Daoy (cell line): ENCODE measurements around the gene MICAL3. TPM values are rescaled to one million over a fixed set of nuclear protein-coding genes. Genes with fewer than 3 reads are reported as not detected.

Experiments used
- DNase-seq: peaks from one replicate; pipeline ENCODE4 v3.0.0-alpha.2; 2015; ENCODE audit warnings: low read depth
- total RNA-seq: library from RNA; depleted of rRNA; stranded (reverse); fragments of >200 nt; shearing (Covaris generic); gene quantifications from 2 replicates; pipeline ENCODE4 v1.2.3, GENCODE V29; 2014

MICAL3 gene
- total RNA-seq, 1 experiment from 2014 or later, result 26.2 TPM

DNA sequence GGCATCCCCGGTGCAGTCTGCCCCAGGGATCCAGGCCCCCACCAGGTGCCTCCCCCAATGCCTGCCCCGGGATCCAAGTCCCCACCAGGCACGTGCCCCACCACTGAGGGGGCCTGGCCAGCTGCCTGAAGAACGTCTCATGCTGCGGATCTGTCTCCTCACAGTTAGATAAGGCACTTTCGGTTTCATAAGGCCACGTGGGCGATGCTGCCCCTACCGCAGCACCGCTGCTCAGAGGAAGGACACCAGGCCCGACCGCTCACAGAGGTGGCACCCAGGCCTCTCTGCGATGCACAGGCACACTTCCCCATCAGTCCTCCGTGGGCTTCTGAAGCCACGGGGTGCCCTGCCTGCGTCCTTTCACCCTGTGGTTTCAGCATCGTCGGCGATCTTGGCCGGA, 182.0 kb downstream of the MICAL3 start:
- no peak for DNase-seq

DNA sequence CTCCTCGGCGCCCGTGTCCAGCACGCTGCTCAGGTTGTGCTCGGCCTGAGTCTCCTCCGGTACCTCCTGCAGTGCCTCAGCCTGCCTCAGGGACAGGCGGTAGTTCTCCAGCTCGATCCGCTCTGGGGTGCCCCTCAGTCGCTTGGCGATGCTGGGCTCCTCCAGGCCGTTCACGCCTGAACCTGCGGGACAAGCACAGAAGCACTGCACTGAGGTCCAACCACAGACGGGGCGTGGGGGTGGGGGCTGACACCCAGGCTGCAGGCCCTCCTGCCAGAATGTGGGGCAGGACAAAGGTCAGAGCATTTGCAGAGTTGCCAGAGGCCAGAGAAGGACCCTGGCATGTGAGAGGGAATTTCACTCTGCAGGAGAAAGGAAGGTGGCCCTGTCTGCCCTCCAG, 182.5 kb downstream of the MICAL3 start:
- DNase-seq, result no peak

DNA sequence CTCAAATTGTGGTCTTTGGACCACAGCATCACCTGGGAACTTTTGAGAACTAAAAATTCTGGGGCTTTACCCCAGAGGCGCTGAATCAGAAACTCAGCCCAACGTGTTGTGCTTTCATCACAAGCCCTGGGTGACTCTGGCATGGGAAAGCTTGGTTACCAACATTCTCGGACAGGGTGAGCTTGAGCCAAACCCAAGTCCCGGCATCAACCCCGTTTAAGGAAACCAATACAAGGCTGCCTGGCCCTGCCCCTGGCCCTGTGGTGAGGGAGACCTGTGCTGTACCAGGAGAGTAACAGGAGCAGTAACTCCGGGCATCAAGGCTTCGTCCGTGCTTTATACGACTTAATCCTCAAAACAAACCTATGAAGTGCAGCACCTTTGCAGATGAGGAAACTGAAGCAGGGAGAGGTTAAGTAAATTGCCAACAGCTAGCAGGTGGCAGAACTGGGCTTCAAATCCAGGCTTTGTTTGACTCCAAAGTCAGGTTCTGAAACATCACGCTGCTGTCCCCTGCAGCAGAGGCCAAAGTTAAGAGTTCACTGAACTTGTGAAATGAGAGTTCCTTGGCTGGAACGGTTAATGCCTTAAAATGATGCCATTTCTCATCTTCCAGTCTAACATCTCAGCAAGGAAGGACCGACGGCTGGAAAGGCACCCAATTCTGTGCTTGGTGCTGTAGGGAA, 186.0 kb downstream of the MICAL3 start:
- no peak for DNase-seq

DNA sequence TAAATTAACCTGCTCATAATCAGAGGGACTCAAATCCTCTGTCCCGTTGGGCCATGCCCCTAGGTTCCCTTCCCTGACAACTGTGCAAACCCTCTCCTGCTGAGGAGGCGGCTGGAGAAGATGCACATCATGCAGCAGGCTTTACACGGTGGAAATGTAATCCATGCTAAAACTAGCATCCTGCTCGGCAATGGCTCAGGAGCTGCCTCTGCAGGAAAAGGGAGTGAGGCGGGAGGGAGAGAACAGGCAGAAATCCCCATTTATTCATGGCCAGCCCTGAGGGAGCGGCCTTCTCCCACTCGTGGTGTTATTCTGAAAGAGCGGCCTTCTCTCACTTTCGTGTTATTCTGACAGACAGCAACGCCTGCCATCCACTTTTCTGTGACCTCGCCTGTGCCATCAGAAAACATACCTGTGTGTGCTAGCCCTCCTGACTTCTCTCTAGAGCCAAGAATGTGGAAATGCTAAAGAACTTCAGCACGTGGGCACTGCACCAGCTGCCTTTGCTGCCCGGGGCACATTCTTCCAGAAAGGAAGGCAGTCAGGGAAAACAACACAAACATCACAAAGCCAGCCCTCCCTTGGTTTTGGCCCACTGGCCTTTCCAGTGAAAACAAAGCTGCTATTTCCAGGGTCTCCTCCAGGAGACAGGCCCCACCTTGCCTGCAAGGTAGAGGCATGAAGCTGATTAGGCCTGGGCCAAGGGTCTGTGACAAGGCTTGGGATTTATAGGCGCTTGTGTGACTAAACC, 187.2 kb downstream of the MICAL3 start:
- DNase-seq, result no peak

GRCh38 chr22:17835256-17835655, 189.1 kb downstream of the MICAL3 start:
- no peak for DNase-seq

DNA sequence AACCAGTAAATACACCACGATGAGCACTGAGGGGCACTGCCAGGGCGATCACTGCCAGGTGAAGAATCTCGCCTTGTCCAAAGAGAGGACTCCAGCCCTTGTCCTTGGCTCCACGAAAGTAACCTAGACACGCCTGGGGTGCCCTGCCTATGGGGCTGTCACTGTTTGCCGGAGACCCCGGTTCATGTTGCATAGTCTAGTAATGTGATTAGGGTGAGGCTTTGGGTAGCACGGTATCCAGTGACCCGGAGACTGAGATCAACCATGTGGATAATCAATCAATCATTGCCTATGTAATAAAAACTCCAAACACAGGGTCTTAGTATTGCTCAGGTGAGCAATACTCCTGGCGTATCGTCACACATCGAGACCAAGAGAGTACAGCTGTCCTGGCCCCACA, 190.9 kb downstream of the MICAL3 start:
- DNase-seq, result no peak

GRCh38 chr22:17832665-17833064, 191.7 kb downstream of the MICAL3 start:
- no peak for DNase-seq

DNA sequence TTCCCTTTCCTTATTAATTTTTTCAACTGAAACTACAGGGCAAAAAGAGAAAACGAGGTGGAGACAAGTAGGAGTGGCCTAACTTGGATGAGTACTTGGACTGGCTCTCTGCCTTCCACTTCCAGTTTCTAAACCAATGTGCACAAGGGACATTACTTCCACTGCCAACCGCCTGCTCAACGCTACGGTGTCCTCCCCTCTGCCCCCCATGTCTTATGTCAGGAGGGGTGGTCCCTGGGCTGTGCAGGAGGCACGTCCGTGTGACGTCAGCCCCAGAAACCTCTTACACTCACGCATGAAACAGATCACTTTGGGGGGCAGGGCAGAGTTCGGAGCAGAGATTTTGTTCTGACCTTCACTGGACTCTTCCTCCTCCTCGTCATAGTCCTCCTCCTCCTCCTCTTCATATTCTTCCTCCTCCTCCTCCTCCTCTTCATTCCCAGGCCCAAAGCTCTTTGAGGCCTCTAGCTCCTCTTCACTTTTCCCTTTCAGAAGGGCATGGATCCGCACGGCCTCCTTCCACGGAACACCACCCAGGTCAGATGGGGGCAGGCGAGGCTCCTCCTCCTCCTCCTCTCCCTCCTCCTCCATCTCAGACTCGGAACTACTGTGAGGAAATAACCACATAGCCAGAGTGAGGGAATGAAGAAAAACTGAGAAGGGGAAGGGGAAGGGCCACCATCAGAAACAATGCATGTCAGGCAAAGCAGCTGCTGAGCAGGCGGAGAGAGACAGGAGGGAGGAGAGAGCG, 192.7 kb downstream of the MICAL3 start:
- DNase-seq, result no peak

- peak; percentile 80 for DNase-seq
Observed at GRCh38 chr22:17830043-17830961, 194.1 kb downstream of the MICAL3 start.

- no peak for DNase-seq
Observed at GRCh38 chr22:17829695-17830042, 194.7 kb downstream of the MICAL3 start.

DNA sequence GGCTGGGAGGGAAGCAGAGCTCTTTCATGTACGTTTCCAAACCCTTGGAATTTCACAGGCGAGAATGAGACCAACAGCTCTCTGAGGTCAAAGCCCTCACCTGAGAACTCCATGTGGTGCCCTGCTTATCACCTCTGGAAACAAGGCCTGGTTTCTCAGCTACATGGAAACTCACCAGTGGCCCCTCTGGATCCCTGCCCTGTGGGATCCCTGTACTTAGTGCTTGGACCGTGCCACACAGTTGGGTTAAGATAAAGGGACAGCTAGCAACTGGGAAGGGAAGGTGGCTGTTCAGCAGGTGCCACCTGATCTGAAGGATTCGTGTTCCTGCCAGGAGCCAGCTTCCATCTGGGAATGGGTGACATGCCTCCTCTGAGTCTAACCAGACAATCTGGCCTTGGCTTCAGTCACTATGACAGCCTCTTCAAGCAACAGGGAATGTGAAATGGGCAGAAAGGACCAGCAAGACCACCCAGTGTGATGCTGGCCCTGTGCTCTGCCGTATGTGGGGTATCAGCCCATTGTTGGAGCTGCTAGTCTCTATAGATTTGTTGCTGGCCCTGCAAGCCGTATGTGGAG, 195.8 kb downstream of the MICAL3 start:
- DNase-seq, result no peak

- no peak for DNase-seq
Observed at GRCh38 chr22:17827466-17827865, 196.9 kb downstream of the MICAL3 start.

DNA sequence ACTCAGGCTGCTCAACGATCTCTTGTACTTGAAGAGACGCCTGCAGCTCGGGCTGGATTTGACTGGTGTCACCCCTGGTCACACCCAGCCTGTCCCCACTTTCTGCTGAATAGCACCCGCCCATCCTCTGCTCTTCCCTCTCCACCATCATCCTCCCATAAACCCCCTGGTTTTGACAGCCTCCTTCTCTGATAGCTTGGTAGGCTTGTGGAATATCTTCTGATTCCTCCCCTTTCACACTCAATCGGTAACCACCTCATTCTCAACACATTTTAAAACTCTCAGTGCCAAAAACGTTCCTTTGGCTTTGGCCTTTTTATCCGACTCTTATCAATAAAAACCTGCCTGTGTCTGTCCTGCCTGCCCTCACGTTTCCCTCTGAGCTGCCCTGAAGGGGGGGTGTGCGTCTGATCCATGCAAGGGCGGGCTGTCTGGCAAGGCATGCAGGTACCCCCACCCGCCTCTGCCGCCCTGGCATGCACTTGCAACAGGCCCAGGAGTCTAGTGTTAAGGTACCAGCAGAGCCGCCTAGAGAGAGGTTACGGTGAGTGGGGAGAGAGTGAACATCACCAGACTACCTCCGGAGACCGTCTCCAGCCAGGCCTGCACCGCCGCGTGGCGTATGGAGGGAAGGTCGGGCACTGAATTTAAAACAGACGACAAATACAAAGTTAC, 198.3 kb downstream of the MICAL3 start:
- no peak for DNase-seq

DNA sequence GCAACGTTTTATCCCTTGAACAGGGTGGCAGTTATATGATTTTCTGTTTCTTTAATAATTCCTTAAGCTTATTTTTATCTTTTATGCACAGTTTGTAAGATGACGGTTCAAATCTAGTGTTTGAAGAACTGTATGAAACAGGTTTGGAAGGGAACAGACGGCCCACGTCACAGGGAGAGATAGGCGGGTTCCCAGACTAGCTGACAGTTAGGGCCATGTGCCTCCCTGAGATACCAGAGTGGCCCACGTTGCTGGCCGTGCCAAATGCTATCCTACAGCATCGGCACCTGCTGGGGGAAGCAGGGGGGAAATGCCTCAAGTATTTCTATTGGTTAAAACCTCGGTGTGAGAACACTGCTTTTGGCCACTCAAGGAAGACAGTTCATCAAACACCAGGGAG, 199.9 kb downstream of the MICAL3 start:
- no peak for DNase-seq

DNA sequence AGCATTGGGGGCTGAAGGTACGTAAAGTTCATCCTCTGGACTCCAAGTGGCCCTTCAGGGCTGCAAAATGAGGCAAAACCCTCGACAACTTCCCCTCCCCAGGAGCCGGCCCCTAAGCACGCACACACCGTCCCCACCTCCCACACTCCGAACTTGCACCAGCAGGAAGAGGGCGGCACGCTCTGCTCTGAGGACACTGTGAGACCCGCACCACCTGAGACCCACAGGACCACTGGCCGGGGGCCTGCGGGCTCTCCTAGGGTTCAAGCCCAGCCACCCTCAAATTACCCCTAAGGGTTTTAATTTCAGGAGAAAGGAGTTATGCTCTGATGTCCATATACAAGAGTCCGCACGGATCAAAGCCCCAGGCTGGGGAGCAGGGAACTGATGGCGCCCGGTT, 200.4 kb downstream of the MICAL3 start:
- no peak for DNase-seq

- no peak for DNase-seq
Observed at GRCh38 chr22:17823226-17823625, 201.1 kb downstream of the MICAL3 start.

DNA sequence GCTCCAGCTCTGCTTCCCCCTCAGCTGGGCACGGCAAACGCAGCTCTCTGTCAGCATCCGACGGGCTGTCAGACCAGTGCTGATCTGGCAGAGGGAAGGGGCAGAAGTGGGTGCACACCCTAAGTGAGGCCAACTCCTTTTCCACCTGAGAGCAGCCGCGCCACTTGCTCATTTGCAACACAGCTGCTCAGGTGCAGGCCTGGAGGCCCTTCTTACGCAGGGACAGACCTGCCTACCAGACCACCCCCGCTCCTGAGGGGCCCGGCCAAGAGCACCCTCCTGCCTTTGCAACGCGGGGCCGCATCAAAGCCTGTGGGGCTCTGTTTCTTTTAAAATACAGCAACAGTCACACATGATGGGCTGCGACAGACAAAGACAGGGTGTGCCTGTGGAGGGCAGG, 202.3 kb downstream of the MICAL3 start:
- DNase-seq, result no peak

DNA sequence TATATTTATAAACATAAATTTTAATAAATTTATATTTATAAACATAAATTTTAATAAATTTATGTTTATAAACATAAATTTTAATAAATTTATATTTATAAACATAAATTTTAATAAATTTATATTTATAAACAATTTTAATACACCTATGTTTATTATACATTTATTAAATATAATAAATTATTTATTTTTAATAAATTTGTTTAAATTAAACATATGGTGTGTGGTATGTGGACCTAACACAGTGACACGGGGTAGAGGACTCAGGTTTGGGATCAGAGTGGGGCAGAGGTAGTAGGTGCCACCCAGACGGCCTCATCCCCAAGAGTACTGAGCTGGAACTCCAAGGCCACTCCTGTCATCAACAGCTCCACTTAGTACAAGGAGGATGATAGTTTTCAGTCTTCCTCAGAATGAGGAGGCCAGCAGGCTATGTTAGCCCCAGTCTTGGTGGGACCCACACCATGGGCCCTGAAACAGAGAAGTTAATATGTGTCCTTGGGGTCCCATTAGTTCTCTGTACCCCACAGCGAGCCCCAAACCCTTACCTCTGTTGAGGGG, 203.4 kb downstream of the MICAL3 start:
- no peak for DNase-seq

GRCh38 chr22:17818649-17819048, 205.7 kb downstream of the MICAL3 start:
- DNase-seq, result no peak

DNA sequence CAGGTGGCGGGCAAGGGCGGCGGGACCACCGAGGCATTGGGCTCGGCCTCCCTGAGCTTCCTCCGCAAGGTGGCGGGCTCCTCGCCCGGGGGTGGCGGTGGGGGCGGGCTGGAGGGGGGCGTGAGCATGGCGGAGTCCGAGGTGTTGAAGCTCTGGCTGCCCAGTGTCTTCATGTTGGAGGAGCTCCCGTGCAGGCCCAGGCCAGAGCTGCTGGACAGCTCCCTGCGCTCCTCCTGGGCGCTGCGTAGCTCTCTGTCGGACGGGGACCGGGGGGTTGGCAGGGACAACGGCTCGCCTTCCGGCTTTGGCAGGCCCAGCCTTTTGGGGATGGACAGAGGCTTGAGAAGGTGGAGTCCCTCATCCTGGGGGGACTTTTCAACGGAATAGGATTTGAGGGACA, 206.2 kb downstream of the MICAL3 start:
- no peak for DNase-seq
